Esophagus muscularis mucosa (tissue), 4 donors: Measurements from ENCODE around the gene CAPZA2. TPM values are rescaled to one million over a fixed set of nuclear protein-coding genes. Genes with fewer than 3 reads are reported as not detected.

Experiments
- DNase-seq: peaks from one replicate; pipeline ENCODE4 v3.0.0-alpha.2; 2017; ENCODE audit errors: extremely low spot score
- H3K27ac ChIP-seq, 4 donors: fragments of 200-600 bp; sonication (generic); replicated peaks in 1 of 4; 1 replicate in 3 of 4; 2 replicates in 1 of 4; pipeline ENCODE4 v1.5.1; 2016 to 2019; ENCODE audit warnings: mild to moderate bottlenecking in 1 of 4
- H3K27me3 ChIP-seq, 4 donors: fragments of 200-600 bp; sonication (generic); one replicate each; pipeline versions ENCODE4 v1.5.1 to v1.6.0; 2016 to 2019
- H3K36me3 ChIP-seq, 4 donors: fragments of 200-600 bp; sonication (generic); one replicate each; pipeline ENCODE4 v1.5.1; 2016 to 2019
- H3K4me1 ChIP-seq, 4 donors: fragments of 200-600 bp; sonication (generic); one replicate each; pipeline ENCODE4 v1.5.1; 2016 to 2019
- H3K4me3 ChIP-seq, 4 donors: fragments of 200-600 bp; sonication (generic); 1 replicate in 2 of 4; 2 replicates in 2 of 4; pipeline ENCODE4 v1.5.1; 2016 to 2019; ENCODE audit warnings: mild to moderate bottlenecking in 4 of 4, moderate library complexity in 1 of 4
- H3K9me3 ChIP-seq, 4 donors: fragments of 200-600 bp; sonication (generic); 1 replicate in 3 of 4; 2 replicates in 1 of 4; pipeline ENCODE4 v1.5.1; 2016 to 2019
- CTCF ChIP-seq, 3 experiments: fragments of 200-600 bp in 2 of 3; fragments of 450-650 bp in 1 of 3; sonication (generic) in 2 of 3; IDR thresholded peaks; one replicate each; pipeline ENCODE4 v1.5.1; 2017 to 2019; ENCODE audit warnings: antibody characterized with exemption in 3 of 3, mild to moderate bottlenecking in 2 of 3, moderate library complexity in 1 of 3
- EP300 ChIP-seq: sonication (generic); formaldehyde crosslinking; IDR thresholded peaks from one replicate; pipeline ENCODE4 v1.6.1; 2017; ENCODE audit warnings: antibody characterized with exemption
- POLR2A ChIP-seq: fragments of 450-650 bp; IDR thresholded peaks from one replicate; pipeline ENCODE4 v1.6.1; 2017; ENCODE audit warnings: antibody characterized with exemption, moderate library complexity, mild to moderate bottlenecking, low read depth
- POLR2AphosphoS5 ChIP-seq, 2 donors: sonication (generic); formaldehyde crosslinking; IDR thresholded peaks; one replicate each; pipeline ENCODE4 v1.6.1; 2017; ENCODE audit warnings: antibody characterized with exemption in 2 of 2
- WGBS: methylation state at CpG from one replicate; pipeline ENCODE4 v1.1.5; 2018; 5-methylcytosine and 5-hydroxymethylcytosine counted together
- intact Hi-C: fragments of 100-400 bp; cut with DNase I; formaldehyde crosslinking; loops from one replicate; pipeline ENCODE4 v1.15.1; 2023
- total RNA-seq, 4 donors: library from RNA; depleted of rRNA; stranded (reverse); fragments of >200 nt; gene quantifications; one replicate each; pipeline versions ENCODE4 v1.1.0 to v1.2.1, GENCODE V29; 2016

Gene CAPZA2
- total RNA-seq, 4 donors from 2014 or later: 167 to 223 (median 195) TPM

- 79% methylated on average over 3 of the region's 3 CpGs for WGBS
- intact Hi-C loops: no loop called here
- Histone ChIP-seq H3K9me3 (no peaks in the 10 kb centered on the region), H3K27me3 (no peaks in the 10 kb centered on the region), H3K36me3 (no peaks in the 10 kb centered on the region), H3K4me3 (no peak overlapping the region), H3K4me1 (peaks cover 7 to 12% (median 10%) of the 10 kb centered on the region in 4 donors), H3K27ac (no peak overlapping the region)
- TF ChIP-seq POLR2A: no peak
- TF ChIP-seq POLR2AphosphoS5 (IDR thresholded peaks at IDR 0.05): no peak
- no peak for TF ChIP-seq CTCF (IDR thresholded peaks at IDR 0.05)
- TF ChIP-seq EP300: no peak
- no peak for DNase-seq
These were observed 86.5 kb downstream of the CAPZA2 start for GRCh38 chr7:116948934-116949333.

- WGBS: 94% methylated on average over 8 of the region's 9 CpGs
These were observed 87.8 kb downstream of the CAPZA2 start for GRCh38 chr7:116949941-116950801.

GRCh38 chr7:116950889-116951351 lies 88.5 kb downstream of the CAPZA2 start:
- H3K9me3 ChIP-seq: no peaks in the 10 kb centered on the region
- TF ChIP-seq CTCF (IDR thresholded peaks at IDR 0.05) (no peak), POLR2A (no peak), POLR2AphosphoS5 (IDR thresholded peaks at IDR 0.05) (no peak), EP300 (no peak)
- WGBS: 94% methylated on average over 5 of the region's 5 CpGs
- no peaks in the 10 kb centered on the region for H3K27me3 ChIP-seq
- no peaks in the 10 kb centered on the region for H3K36me3 ChIP-seq
- H3K27ac ChIP-seq: no peak overlapping the region
- peaks cover 22 to 27% (median 24%) of the 10 kb centered on the region in 4 donors for H3K4me1 ChIP-seq
- no peak overlapping the region for H3K4me3 ChIP-seq
- no peak for DNase-seq
- intact Hi-C loops: no loop called here

More at GRCh38 chr7:116949941-116950801, 87.8 kb downstream of the CAPZA2 start:
- H3K27ac ChIP-seq: no peak overlapping the region
- H3K27me3 ChIP-seq: no peaks in the 10 kb centered on the region
- H3K9me3 ChIP-seq: no peaks in the 10 kb centered on the region
- H3K4me1 ChIP-seq: peaks cover 14 to 19% (median 16%) of the 10 kb centered on the region in 4 donors
- H3K36me3 ChIP-seq: no peaks in the 10 kb centered on the region
- no peak for DNase-seq
- no peak overlapping the region for H3K4me3 ChIP-seq
- no peak for TF ChIP-seq POLR2AphosphoS5 (IDR thresholded peaks at IDR 0.05)
- no peak for TF ChIP-seq CTCF (IDR thresholded peaks at IDR 0.05)
- no peak for TF ChIP-seq EP300
- no peak for TF ChIP-seq POLR2A
- intact Hi-C loops: no loop called here

- no peaks in the 10 kb centered on the region for H3K9me3 ChIP-seq
- H3K4me1 ChIP-seq: peaks cover 29 to 34% (median 31%) of the 10 kb centered on the region in 4 donors
- intact Hi-C loops: no loop called here
- no peak for DNase-seq
- no peak for TF ChIP-seq EP300
- no peak for TF ChIP-seq POLR2A
- no peak for TF ChIP-seq POLR2AphosphoS5 (IDR thresholded peaks at IDR 0.05)
- no peaks in the 10 kb centered on the region for H3K27me3 ChIP-seq
- H3K27ac ChIP-seq: peak overlapping the region in 2 of 4 donors; percentile 99 to 100
- no peaks in the 10 kb centered on the region for H3K36me3 ChIP-seq
- 95% methylated on average over 17 of the region's 17 CpGs for WGBS
- no peak overlapping the region for H3K4me3 ChIP-seq
These were observed 89.2 kb downstream of the CAPZA2 start for GRCh38 chr7:116951366-116952292.
